Fibroblast of lung (primary cell): ENCODE data around the gene OSBPL1A. TPM values are rescaled to one million over a fixed set of nuclear protein-coding genes. Genes with fewer than 3 reads are reported as not detected.

ENCODE experiments used
- DNase-seq, 2 donors: peaks; one replicate each; pipeline versions ENCODE4 v3.0.0 to v3.0.0-alpha.2; 2010; ENCODE audit warnings: low read depth in 2 of 2
- H2AFZ ChIP-seq: 2 replicates; pipeline ENCODE4 v1.5.1; 2012; ENCODE audit warnings: low read length, control low read depth, inconsistent platforms
- H3K27ac ChIP-seq: 2 replicates; pipeline ENCODE4 v1.5.1; 2011; ENCODE audit warnings: low read length, control low read depth; ENCODE audit not compliant: insufficient read depth
- H3K27me3 ChIP-seq: 2 replicates; pipeline ENCODE4 v1.5.1; 2011; ENCODE audit warnings: mild to moderate bottlenecking, low read length; ENCODE audit not compliant: control insufficient read depth, insufficient read depth
- H3K36me3 ChIP-seq: 2 replicates; pipeline ENCODE4 v1.5.1; 2011; ENCODE audit warnings: low read length; ENCODE audit not compliant: control insufficient read depth, insufficient read depth
- H3K4me1 ChIP-seq: 2 replicates; pipeline ENCODE4 v1.5.1; 2011; ENCODE audit warnings: low read length; ENCODE audit not compliant: control insufficient read depth, insufficient read depth; ENCODE audit errors: extremely low read depth
- H3K4me2 ChIP-seq: 2 replicates; pipeline ENCODE4 v1.5.1; 2011; ENCODE audit warnings: low read length, control low read depth; ENCODE audit not compliant: insufficient read depth; ENCODE audit errors: extremely low read depth
- H3K4me3 ChIP-seq, 4 experiments: fragments of 200-600 bp in 1 of 4; sonication (generic) in 1 of 4; replicated peaks in 1 of 4; 2 replicates each; pipeline ENCODE4 v1.5.1; 2011 to 2016; ENCODE audit warnings: low read length in 4 of 4, low read depth in 3 of 4, mild to moderate bottlenecking in 3 of 4, control low read depth in 2 of 4, inconsistent platforms in 1 of 4, mixed read lengths in 1 of 4; ENCODE audit not compliant: insufficient read depth in 1 of 4; ENCODE audit errors: control extremely low read depth in 1 of 4
- H3K79me2 ChIP-seq: 2 replicates; pipeline ENCODE4 v1.5.1; 2012; ENCODE audit warnings: mild to moderate bottlenecking, low read length, inconsistent platforms; ENCODE audit not compliant: control insufficient read depth, insufficient read depth
- H3K9ac ChIP-seq: 2 replicates; pipeline ENCODE4 v1.5.1; 2011; ENCODE audit warnings: mild to moderate bottlenecking, low read length, control low read depth; ENCODE audit not compliant: insufficient read depth
- H3K9me3 ChIP-seq: 2 replicates; pipeline ENCODE4 v1.5.1; 2012; ENCODE audit warnings: low read depth, low read length; ENCODE audit not compliant: control insufficient read depth, insufficient read depth
- H4K20me1 ChIP-seq: 2 replicates; pipeline ENCODE4 v1.5.1; 2011; ENCODE audit warnings: low read length; ENCODE audit not compliant: control insufficient read depth, insufficient read depth; ENCODE audit errors: extremely low read depth
- EZH2 ChIP-seq: IDR thresholded peaks from 2 replicates; pipeline ENCODE4 v1.5.1; 2012; ENCODE audit warnings: low read length, control low read depth, mild to moderate bottlenecking; ENCODE audit errors: missing control alignments
- polyA plus RNA-seq, 2 donors: library from polyadenylated mRNA; depleted of rRNA in 1 of 2; stranded (reverse) in 1 of 2; unstranded in 1 of 2; fragments of >200 nt; gene quantifications; 2 replicates each; pipeline ENCODE4 v1.2.1, GENCODE V29; 2011 to 2012; ENCODE audit warnings: missing spikeins in 1 of 2
- total RNA-seq: library from RNA; depleted of rRNA; stranded (reverse); fragments of >200 nt; gene quantifications from 2 replicates; pipeline ENCODE4 v1.2.1, GENCODE V29; 2014
- TF ChIP-seq, protein P1 (sequence below), 2 donors: IDR thresholded peaks in 1 of 2; conservative IDR thresholded peaks in 1 of 2; 1 replicate in 1 of 2; 2 replicates in 1 of 2; pipeline ENCODE4 v1.5.1; 2011 to 2012; ENCODE audit warnings: low read length in 2 of 2, control low read depth in 1 of 2, inconsistent platforms in 1 of 2, low read depth in 1 of 2, mild to moderate bottlenecking in 1 of 2

OSBPL1A gene
- total and polyA plus RNA-seq, 2 donors (not counting 1 experiment from before 2014, with no cell fraction given): 67.5 to 73.3 TPM

DNA sequence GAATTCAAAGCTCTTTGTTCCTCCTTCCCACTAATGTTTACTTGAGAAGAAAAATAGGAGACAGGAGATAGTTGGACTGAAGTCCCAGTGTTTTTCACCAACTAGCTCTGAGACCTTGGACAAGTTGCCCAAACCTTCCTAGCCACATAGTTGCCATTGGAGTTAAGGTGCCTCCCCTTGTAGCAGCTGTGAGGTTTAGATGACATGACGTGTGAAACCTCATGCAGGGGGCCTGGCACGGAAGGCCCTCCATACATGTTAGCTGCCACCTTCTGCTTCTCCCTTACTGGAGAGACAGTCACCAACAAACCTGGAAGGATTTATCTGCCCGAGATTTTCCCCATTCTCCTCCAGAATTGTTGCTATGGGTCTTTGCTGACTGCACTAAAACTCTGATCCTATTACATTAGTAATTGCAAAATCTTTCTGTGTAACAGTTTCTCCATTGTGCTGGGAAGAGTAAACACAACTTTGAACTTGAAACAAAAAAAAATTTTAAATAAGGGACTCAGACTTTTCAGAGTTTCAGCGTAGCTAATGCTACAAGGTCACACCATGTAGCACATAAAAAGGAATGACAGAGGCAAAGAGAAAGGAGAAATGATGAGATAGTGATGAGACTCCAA lies 282.6 kb downstream of the OSBPL1A start:
- Histone ChIP-seq H2AFZ (no peak overlapping the region), H3K4me3 (no peak overlapping the region), H3K4me1 (peaks cover 6% of the 10 kb centered on the region), H3K27me3 (no peaks in the 10 kb centered on the region), H3K9ac (no peak overlapping the region), H4K20me1 (no peaks in the 10 kb centered on the region), H3K4me2 (no peak overlapping the region), H3K27ac (no peak overlapping the region), H3K36me3 (no peaks in the 10 kb centered on the region), H3K9me3 (no peaks in the 10 kb centered on the region), H3K79me2 (no peaks in the 10 kb centered on the region)
- TF ChIP-seq EZH2: no peak
- TF ChIP-seq, protein P1, sequence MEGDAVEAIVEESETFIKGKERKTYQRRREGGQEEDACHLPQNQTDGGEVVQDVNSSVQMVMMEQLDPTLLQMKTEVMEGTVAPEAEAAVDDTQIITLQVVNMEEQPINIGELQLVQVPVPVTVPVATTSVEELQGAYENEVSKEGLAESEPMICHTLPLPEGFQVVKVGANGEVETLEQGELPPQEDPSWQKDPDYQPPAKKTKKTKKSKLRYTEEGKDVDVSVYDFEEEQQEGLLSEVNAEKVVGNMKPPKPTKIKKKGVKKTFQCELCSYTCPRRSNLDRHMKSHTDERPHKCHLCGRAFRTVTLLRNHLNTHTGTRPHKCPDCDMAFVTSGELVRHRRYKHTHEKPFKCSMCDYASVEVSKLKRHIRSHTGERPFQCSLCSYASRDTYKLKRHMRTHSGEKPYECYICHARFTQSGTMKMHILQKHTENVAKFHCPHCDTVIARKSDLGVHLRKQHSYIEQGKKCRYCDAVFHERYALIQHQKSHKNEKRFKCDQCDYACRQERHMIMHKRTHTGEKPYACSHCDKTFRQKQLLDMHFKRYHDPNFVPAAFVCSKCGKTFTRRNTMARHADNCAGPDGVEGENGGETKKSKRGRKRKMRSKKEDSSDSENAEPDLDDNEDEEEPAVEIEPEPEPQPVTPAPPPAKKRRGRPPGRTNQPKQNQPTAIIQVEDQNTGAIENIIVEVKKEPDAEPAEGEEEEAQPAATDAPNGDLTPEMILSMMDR (conservative IDR thresholded peaks at IDR 0.05 in 1 of 2, IDR thresholded peaks at IDR 0.05 in 1 of 2; ENCODE audit: low read depth in 1 of 2, low read length in 2 of 2): no peak
- peak in 1 of 2 donors; percentile 21 for DNase-seq

DNA sequence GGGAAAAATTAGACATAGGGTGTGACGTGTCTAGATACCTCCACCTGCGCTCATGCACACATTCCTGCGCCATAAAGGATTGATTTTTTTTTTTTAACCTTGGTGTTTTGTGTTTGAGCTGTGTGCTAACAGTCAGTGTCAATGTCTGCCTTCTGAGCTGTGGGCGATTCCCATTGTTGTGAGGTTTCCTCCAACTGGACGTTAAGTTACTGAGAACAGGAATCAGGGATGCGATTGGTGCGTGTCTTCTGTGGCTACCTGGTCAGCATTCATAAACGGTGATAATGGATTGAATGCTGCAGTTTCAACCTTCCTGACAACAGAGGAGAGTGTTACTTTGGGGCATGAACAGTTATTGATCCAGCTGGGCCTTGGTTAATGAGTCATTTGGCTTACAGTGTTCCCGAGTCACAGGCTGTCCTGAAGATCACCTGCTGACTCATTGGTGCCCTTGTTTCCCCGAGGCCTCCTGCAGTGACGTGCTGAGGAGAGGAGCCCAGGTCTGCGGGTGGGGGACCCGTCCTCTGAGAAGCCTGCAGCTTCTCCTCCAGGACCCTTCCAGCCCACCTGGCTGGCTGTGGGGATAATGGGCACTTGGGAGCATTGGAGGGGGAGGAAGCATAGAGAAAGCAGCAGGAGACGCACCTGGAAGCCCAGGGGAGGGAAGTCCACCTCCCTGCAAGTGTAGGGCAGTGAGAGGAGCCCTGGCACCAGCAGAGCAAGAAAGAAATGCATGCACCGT lies 284.6 kb downstream of the OSBPL1A start:
- Histone ChIP-seq H3K4me1 (peaks cover 6% of the 10 kb centered on the region), H3K9ac (no peak overlapping the region), H3K4me2 (no peak overlapping the region), H3K4me3 (no peak overlapping the region), H4K20me1 (no peaks in the 10 kb centered on the region), H2AFZ (no peak overlapping the region), H3K79me2 (no peaks in the 10 kb centered on the region), H3K27me3 (no peaks in the 10 kb centered on the region), H3K9me3 (no peaks in the 10 kb centered on the region), H3K27ac (no peak overlapping the region), H3K36me3 (no peaks in the 10 kb centered on the region)
- peak; percentile 50 to 67 for DNase-seq
- no peak for TF ChIP-seq EZH2
- TF ChIP-seq, protein P1 (conservative IDR thresholded peaks at IDR 0.05 in 1 of 2, IDR thresholded peaks at IDR 0.05 in 1 of 2; ENCODE audit: low read depth in 1 of 2, low read length in 2 of 2): no peak

DNA sequence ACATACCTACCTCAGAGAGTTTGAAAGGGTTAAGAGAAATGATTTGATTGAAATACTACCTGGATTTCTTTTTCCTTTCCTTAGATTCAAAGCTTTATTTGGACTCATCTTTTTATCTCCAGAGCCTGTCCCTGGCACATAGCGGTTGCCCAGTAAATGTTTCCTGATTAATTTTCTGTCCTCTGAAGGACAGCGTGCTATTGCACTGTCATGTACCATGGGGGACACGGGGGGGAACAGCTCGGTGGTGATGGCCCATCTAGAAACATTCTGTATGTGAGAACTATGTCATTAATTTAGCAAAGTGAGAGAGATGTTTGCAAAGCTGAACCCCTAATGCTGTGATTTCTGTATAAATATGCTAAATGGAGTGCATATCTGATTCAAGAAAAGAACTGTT lies 285.2 kb downstream of the OSBPL1A start:
- H3K4me3 ChIP-seq: no peak overlapping the region
- no peak for TF ChIP-seq EZH2
- TF ChIP-seq, protein P1 (conservative IDR thresholded peaks at IDR 0.05 in 1 of 2, IDR thresholded peaks at IDR 0.05 in 1 of 2; ENCODE audit: low read depth in 1 of 2, low read length in 2 of 2): no peak

More for the DNA sequence above, 285.2 kb downstream of the OSBPL1A start:
- Histone ChIP-seq H3K79me2 (no peaks in the 10 kb centered on the region), H3K27me3 (no peaks in the 10 kb centered on the region), H3K4me1 (peaks cover 6% of the 10 kb centered on the region), H2AFZ (no peak overlapping the region), H3K36me3 (no peaks in the 10 kb centered on the region), H3K9ac (no peak overlapping the region), H3K9me3 (no peaks in the 10 kb centered on the region), H3K27ac (no peak overlapping the region), H3K4me2 (no peak overlapping the region), H4K20me1 (no peaks in the 10 kb centered on the region)
- no peak for DNase-seq
